GM21717 (cell line): ENCODE measurements around the gene MEIS2.

ENCODE experiments used
- ATAC-seq: cut with Tn5 transposase; IDR thresholded peaks from one replicate; pipeline ENCODE4 v1.9.1; 2021; ENCODE audit warnings: mild to moderate bottlenecking, moderate library complexity; ENCODE audit not compliant: unreplicated experiment

MEIS2 gene

DNA sequence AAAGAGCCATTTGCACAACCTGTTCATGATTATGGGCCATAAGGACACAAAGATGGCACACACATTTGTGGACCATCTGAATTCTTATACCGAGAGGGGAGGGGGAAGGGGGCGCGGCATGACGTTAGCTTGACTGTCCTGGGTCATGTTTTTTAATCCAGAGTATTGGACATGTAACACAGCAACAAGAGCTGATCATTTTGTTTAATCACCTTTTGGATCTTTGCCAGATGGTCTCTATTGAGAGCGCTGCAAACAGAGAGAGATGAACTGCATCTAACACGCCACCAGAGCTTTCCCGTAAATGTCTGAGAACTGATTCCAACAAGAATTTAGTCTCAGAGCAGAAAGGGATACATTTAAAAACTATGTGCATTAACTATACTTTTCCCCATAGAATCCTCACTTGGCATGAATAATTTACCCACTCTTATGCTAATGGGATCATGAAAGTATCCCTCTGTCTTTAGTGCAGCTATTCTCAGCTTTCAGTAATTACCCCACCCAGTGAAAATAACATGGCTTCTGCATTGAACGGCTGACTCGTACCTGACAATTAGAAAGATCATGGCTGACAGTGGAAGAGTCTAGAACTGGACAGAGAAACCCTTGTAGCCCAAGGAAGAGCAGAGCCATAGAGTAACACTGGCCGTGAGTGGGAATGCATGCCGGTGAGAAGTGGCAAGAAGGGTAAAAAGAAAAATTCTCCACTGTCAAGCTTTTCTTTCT lies 22.6 kb downstream of the MEIS2 start:
- no peak for ATAC-seq

DNA sequence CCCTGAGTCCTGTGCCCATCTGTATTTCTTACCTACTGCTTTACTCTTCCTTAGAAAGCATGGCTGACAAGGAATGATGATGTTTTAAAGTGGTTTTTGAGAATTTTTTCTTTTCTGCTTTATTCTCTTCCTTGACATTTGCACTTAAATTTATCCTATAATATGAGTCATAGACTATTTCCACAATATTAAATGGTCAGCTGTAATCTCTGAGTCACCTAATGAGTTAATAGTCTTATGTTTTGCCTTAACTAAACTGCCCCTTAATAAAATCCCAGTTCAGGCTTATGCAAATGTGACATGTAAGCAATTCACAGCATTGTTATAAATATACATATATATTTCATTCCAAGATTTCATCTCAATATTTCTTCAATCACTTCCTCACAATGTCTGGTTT lies 23.8 kb downstream of the MEIS2 start:
- no peak for ATAC-seq

DNA sequence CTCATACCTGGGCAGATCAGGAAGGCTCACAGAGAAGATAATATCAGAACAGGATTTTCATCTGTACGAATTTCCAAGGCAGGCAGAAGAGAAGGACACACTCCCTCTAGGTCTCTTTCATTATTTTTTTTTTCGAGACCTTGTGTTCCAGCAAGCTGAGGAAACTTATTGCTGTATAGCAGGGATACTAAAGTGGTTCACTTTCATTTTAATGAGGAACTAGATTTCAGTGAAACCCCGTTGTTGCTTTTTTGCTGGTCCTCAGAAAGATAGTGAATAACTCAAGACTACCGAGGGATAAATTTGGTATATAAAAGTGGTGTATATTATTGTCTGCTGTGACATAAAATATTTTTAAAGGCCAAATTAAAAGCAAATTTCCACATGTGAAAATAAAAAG lies 24.6 kb downstream of the MEIS2 start:
- no peak for ATAC-seq

DNA sequence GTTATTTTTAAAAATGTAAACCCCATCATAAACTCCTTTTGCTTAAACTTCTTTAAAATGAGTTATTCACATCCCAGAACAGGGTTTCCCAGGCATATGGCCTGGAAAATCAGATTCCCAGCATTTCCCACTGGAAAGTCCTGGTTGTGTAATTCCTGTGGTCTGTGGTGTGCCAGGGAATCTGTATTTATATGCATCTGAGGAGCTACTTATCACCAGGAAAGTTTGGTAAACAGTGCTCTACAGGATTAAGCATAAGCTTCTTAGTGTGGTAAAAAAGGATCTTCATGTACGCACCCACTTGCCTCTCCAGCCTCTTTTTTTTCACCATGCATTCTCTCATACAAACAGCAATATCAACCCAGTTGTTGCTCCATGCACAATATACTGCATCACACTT lies 28.2 kb downstream of the MEIS2 start:
- no peak for ATAC-seq

DNA sequence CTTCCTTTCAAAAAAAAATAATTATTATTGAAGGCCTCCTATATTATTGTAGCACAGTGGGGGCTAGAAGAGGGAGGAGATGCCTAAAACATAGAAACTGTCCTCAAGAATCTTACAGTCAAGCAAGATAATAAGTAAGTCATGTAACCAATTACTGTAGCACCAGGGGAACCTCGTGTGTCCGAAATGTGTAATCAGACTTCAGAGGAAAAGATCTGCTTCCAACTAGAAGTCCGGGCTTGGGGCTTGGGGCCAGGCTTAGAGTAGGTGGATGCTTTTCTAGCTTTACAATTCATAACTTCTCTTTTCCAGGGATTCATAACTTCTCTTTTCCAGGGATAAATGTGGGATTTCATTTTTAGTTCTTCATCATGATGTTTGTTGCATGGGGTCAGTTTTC lies 29.2 kb downstream of the MEIS2 start:
- ATAC-seq = no peak

DNA sequence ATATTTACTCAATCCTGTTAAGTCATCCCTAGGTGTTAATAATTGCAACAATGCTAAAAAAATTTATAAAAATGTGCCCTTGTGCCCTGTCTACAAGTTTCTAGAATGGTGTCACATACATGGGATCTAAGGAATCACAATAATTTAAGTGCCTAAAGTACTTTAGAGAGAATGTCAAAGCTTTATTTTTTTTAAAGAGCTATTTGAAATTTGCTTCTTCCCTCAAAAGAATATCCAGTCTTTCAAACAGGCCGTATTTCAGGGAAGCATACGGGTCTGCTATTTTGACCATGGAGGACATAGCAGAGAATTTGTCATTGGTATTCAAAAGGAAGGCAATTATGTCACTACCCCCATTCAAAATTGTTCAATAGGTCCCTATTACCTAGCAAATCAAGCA lies 29.7 kb downstream of the MEIS2 start:
- no peak for ATAC-seq

DNA sequence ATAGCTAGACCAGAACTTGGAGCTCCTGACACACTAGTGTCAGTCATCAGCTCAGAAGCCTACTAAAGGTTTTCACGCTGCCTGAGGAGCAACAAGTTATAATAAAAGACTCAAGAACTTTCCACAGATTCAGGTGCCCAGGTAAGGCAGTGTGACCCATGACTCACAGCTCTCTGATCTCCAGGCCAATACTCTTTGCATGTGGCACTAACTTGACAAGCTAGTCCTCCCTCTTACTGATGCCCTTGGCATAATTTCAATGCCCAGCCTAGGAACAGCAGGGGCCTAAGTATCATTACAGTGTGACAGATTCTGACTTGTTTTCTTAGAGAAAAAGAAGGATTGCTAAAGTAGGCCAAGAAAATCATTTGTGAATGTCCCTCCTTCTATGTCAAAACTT lies 38.4 kb downstream of the MEIS2 start:
- ATAC-seq = no peak

DNA sequence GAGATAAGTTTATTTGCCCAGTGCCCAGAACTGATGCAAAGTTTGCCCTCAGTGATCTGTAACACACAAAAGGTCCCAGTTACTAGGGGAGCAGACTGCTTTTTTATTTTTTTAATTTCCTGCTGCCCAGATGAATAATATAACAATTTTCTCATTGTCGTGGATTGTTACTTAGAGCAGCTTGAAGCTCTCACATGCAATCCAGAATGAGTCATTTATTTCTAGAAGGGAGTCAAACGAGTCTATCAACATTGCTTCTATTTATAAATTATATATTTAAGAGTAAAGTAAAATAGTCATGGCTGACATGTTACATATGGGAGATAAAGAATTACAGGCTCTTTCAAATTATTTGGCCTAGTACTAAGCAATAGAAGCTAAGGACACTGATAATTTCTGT lies 41.3 kb downstream of the MEIS2 start:
- no peak for ATAC-seq

DNA sequence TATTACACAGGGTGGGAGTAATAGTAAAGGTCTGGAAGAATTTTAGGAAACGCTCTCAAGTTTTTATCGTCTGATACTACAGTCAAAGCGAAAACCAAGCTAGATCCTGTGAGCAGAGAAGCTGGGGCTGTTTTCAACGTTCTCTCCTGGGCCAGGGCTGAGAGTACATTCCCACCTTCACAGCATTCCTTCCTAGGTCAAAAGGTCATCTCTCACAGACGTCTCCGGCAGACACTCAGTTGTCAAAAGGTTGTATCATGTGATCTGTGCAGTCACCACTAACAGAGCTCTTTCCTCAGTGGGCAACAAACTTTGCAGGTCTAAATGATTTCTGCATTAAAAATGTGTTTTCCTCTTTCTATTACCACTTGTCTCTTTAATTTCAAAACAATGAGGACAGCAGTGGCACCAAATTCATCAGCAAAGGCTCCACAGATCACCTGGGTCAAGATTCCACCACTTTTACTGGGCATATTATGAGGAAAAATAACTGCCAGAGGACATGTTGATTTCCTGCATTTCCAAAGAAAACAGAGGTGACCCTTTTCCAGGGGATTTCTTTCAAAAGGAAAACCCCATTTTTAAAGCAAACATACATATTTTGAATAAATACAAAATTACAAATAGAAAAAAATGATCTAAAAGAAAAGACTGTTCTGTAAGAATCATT lies 41.9 kb downstream of the MEIS2 start:
- no peak for ATAC-seq

DNA sequence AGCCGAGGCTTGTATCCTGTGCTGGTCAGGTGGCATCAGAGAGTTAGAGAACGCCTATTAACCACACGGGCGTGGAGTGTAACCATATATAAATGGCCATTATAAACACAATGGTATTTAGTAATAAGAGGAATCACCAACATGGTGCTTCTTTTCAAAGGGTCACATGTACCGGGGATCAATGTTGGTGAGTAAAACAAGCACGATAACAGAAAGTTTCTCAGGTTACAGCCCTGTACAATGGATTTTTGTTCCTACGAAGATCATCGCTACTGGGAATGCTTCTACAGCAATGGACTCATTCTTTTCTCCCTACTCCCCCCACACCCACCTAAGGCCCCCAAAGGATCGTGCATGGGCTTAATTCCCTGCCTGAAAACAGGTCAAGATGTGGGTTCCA lies 42.5 kb downstream of the MEIS2 start:
- ATAC-seq = no peak

DNA sequence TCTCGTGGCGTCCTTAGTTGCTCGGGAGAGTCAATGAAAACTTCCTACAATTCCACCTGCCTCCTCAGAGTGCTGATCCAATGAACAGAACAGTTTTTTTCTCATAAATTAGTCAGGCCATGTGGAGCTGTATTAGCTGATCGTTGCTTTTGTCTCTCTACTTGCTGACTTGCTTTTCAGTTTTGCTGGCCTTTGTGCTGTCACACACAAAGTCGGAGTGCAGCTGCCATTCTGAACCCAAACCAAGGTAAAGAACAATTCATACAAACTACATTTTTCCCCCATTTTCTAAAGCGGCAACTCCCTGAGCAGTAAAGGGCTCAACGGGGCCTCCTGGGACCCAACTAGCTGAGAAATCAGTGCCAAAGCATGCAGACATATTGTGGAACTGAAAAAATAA lies 43.1 kb downstream of the MEIS2 start:
- ATAC-seq = no peak

DNA sequence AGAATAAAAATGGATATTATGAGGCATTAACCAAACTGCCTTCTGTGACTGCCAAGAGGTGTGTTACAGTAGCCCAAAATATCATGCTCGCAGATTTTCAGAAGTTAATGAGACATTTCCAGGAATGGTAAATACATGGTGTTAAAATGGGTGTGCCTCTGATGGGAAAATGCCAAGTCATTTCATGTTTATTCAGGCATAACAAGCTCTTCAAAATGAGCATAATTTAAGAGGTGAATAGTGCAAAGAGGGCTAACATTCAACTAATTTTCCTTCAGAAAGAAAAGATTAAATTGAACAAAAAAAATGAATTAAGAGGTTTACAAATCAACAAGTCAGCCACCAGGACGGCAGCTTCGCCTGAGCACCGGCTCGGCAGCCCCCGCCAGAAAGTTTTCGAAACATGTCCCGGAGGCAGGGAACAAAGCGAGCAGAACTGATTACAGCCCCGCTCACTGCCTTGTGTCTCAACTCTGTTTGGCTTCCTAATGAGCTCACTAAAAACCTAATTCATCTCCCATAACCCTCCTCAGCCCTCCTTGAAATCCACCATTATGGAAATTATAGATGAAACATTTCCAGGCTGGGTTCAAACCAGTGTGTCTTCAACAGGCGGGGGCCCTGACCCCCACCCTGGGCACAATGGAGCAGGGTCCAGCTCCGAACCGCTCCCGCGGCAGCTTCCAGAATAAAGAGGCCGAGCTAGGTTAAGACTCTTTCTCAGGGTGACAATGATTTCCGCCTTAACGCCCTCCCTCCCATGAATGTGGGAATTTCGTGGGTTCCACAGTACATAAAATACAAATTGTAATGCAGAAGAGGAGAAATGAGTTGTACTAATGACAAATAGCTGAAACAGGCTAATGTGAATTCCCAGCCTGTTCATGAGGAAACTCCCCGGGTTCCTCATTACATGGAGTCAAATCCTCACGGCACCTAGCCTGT lies 43.9 kb downstream of the MEIS2 start:
- ATAC-seq = no peak

DNA sequence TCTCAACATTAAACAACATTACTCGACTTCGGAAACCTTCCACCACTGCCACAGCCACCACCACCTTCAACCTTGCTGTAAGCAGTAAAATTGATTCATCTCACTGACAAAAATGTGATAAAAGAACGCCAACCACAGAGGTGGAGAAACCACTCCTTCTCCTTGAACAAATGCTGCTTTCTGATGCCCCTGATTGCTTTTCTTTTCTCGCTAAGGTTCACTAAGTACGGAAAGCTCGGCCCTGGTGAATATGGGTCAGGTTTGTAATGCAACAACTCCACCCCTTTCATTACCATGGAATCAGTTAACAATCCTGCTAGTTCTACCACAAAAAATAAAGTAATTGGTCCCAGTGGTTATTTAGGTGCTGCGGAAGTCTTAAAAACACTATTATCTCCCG lies 44.9 kb downstream of the MEIS2 start:
- no peak for ATAC-seq

DNA sequence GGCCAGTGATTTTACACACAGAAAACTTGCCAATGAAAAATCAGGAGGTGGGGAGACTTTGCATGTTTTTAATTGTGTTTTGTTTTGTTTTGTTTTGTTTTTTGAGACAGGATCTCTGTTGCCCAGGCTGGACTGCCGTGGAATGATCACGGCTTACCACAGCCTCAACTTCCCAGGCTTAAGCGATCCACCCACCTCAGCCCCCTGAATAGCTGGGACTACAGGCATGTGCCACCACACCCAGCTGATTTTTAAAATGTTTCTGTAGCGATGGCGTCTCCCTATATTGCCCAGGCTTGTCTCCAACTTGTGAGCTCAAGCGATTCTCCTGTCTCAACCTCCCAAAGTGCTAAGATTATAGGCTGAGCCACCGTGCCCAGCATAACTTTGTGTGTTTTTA lies 46.0 kb downstream of the MEIS2 start:
- ATAC-seq = no peak

DNA sequence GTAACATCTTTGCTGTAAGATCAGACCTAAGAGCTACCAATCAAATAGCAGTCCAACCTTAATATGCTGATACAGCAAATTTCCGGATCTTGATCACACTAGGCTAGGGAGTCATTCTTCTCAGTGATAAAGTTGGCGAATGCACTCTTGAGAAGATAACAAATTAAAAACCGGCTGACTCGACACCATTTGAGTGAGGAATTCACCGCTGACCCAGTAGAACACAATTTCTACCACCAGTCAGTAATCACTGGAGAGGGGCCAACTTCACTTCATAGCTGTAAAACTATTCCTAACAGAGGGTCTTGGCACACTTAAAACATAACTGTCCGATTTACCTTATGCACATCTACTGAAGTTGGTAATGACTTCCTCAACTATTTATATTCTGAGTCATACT lies 47.2 kb downstream of the MEIS2 start:
- ATAC-seq = no peak

DNA sequence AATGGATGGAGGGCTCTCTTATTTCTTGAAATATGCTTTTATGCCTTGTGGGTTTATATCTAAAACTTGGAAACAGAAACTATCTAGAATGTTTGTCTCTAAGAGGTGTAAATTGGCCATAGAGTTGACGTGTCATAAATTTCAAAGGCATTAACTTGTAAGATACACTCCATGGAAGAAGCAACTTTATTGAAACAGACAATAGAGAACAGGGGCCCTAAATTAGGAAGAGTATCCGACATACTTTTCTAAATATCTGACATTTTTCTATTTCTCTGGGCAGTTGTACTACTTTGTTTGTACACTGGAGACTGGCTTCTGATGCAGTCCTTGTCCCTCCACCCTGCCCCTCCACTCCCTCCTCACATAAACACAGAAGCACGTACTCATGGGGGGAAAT lies 50.0 kb downstream of the MEIS2 start:
- ATAC-seq = no peak

DNA sequence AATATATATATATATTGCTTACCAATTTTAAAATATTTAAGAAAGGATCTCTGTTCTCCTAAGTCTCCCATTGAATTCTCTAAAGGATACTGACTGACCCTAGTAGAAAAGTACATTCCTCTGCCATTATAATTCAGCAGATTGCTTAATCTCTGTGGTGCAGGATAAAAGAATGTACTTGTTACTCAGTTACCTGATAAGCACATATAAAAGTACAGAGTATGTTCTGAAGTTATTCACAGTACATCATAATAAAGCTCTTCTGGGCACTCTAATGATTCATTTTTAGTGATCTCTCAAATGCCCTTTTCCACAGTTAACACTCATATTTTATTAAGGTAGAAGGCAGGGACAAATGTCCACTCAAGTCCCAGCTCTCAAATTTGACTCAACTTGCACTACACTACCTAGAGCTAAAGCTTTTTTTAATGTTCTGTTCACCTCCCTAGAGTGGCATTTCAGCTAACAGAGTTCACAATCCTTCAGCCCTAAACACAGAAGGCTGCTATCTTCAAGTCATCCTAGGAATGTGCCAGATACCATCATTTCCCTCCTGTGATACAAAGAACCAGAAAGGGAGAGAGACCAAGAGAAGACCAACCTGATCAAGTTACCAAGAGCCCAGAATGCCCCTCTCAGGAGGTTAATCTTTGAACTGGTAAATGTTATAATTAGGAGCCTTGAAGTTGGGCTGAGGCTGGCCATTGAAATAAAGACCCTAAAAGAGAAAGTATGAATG lies 53.3 kb downstream of the MEIS2 start:
- no peak for ATAC-seq

DNA sequence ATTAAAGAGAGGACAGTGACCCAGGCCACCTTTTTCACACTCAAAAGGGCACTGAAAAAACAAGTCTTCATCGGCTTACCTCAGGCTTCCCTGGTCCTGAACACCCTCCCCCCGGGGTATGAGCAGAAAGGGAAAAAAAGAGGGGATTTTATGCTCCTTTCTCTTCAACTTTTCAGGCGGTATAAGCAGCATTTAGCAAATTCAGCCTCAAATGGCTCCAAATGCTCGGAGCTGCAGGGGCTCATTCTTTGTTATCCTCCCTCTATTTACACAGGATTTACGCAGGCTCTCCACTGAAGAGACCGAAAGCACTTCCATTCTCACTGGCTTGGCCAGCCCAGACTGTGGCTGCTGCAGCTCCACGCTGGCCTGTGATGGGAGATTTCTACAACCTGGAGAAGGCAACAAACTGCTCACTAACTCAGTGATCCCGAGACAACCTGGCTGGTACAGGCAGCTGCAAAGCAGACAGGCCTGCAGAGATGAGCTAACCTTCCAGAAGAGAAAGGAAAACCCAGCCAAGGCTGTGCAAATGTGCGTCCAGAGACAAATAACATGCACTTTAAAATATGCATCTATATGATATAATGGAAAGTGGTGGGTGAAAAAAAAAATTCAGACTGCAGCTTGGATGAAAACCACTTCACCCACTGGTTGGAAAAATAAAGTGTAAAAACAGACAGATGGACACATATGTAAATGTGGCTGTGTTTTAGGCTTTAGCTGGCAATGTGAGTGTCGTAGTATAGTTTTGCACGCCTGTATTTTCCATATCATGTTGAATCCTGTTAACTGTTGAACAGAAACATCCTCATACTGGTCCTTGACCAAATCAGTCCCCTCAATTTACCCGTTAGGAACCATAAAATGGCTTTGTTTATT lies 54.2 kb downstream of the MEIS2 start:
- no peak for ATAC-seq

DNA sequence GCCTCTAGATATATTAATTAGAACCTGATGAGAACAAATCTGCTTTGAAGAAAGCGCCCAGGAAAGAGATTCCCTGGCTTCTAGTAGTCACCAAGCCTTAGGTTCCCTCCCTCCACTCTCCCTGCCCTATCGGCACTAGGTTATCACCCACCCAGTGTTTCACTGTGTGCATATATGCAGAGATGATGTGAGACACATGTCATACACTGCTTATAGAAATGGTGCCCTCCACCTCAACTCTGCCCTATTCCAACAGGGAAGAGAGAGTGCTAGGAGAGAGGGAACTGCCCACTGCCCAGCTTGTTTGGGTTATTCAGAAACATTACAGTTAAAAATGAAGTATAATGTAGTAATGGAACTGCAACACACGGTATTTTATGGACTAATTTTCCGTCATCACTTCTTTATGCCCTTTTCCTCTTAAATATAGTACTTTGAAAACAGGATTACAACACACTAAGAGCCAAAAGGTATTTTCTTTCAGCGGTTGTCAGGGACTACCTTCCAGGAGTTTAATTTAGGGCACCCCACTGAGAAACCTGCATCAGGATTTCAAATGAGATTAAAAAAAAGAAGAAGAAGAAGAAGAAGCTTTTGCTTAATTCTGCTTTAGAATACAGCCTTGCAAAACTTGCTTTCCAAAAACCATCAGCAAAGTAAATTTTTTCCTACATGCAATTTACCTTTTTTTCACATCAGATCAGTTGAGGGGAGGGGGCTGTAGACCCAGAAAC lies 55.3 kb downstream of the MEIS2 start:
- no peak for ATAC-seq
